Central memory CD8-positive, alpha-beta T cell (primary cell): ENCODE results near the gene GIPC2.
A peak's percentile ranks its signal among the peaks of the same experiment; 100 is the strongest.
"Not testable (repeated sequence)": the region's sequence is repeated elsewhere in the genome, so short reads cannot be mapped to it uniquely, and the experiment has no call there.

Experiments used
- ATAC-seq: fragments of 150-1000 bp; cut with Tn5 transposase; replicated peaks from 2 replicates; pipeline ENCODE4 v1.10.0; 2022; ENCODE audit warnings: mild to moderate bottlenecking, moderate FRiP score, moderate number of reproducible peaks; ENCODE audit not compliant: poor library complexity, severe bottlenecking; ENCODE audit errors: extremely low read depth
- DNase-seq, 2 donors: peaks; one replicate each; pipeline ENCODE4 v3.0.0; 2021; ENCODE audit warnings: low spot score in 2 of 2
- H3K27ac Mint-ChIP-seq: one replicate; pipeline ENCODE4 v1.8.0; 2022; ENCODE audit warnings: low read depth, mild to moderate bottlenecking, moderate library complexity, mixed read lengths
- H3K27me3 Mint-ChIP-seq: one replicate; pipeline ENCODE4 v1.8.0; 2022; ENCODE audit warnings: mixed read lengths
- H3K36me3 Mint-ChIP-seq: one replicate; pipeline ENCODE4 v1.8.0; 2022; ENCODE audit warnings: mild to moderate bottlenecking, moderate library complexity, mixed read lengths; ENCODE audit not compliant: insufficient read depth
- H3K4me1 Mint-ChIP-seq: one replicate; pipeline ENCODE4 v1.8.0; 2022; ENCODE audit warnings: mixed read lengths
- H3K4me3 Mint-ChIP-seq: one replicate; pipeline ENCODE4 v1.8.0; 2022; ENCODE audit warnings: mild to moderate bottlenecking, moderate library complexity, mixed read lengths
- H3K9me3 Mint-ChIP-seq: one replicate; pipeline ENCODE4 v1.8.0; 2022; ENCODE audit warnings: mixed read lengths

The GIPC2 gene

GRCh38 chr1:78079580-78079979 is 33.8 kb downstream of the GIPC2 start:
- peak overlapping the region; percentile 38 for H3K27ac Mint-ChIP-seq
- no peak for ATAC-seq
- no peak overlapping the region for H3K4me3 Mint-ChIP-seq
- no peaks in the 10 kb centered on the region for H3K9me3 Mint-ChIP-seq
- no peak for DNase-seq
- no peaks in the 10 kb centered on the region for H3K4me1 Mint-ChIP-seq
- H3K36me3 Mint-ChIP-seq = peaks cover 2% of the 10 kb centered on the region
- H3K27me3 Mint-ChIP-seq = no peaks in the 10 kb centered on the region

GRCh38 chr1:78080767-78081166 is 35.0 kb downstream of the GIPC2 start:
- no peaks in the 10 kb centered on the region for H3K4me1 Mint-ChIP-seq

GRCh38 chr1:78081980-78082860 is 36.5 kb downstream of the GIPC2 start:
- no peaks in the 10 kb centered on the region for H3K4me1 Mint-ChIP-seq
- peaks cover 2% of the 10 kb centered on the region for H3K36me3 Mint-ChIP-seq
- H3K9me3 Mint-ChIP-seq = peaks cover 13% of the 10 kb centered on the region
- ATAC-seq = no peak
- H3K27ac Mint-ChIP-seq = no peak overlapping the region
- DNase-seq = no peak
- H3K27me3 Mint-ChIP-seq = peaks cover 14% of the 10 kb centered on the region
- no peak overlapping the region for H3K4me3 Mint-ChIP-seq

More at GRCh38 chr1:78080767-78081166, 35.0 kb downstream of the GIPC2 start:
- Mint-ChIP-seq H3K27me3 (peaks cover under 1% of the 10 kb centered on the region), H3K9me3 (no peaks in the 10 kb centered on the region), H3K36me3 (peaks cover 2% of the 10 kb centered on the region), H3K27ac (peak overlapping the region; percentile 49), H3K4me3 (peak overlapping the region; percentile 40)
- no peak for DNase-seq
- no peak for ATAC-seq

GRCh38 chr1:78084639-78085038 is 38.9 kb downstream of the GIPC2 start:
- not testable (repeated sequence) for H3K4me3 Mint-ChIP-seq

GRCh38 chr1:78086697-78087096 is 40.9 kb downstream of the GIPC2 start:
- H3K27ac Mint-ChIP-seq = no peak overlapping the region
- DNase-seq (no peak), ATAC-seq (no peak)
- peaks cover 28% of the 10 kb centered on the region for H3K27me3 Mint-ChIP-seq
- H3K36me3 Mint-ChIP-seq = no peaks in the 10 kb centered on the region
- H3K4me3 Mint-ChIP-seq = no peak overlapping the region
- H3K9me3 Mint-ChIP-seq = peaks cover 13% of the 10 kb centered on the region
- H3K4me1 Mint-ChIP-seq = no peaks in the 10 kb centered on the region

More at GRCh38 chr1:78084639-78085038, 38.9 kb downstream of the GIPC2 start:
- not testable (repeated sequence) for ATAC-seq, H3K27ac Mint-ChIP-seq, H3K36me3 Mint-ChIP-seq, H3K4me1 Mint-ChIP-seq, DNase-seq
- Mint-ChIP-seq H3K27me3 (peaks cover 14% of the 10 kb centered on the region), H3K9me3 (peaks cover 13% of the 10 kb centered on the region)

- Mint-ChIP-seq H3K27me3 (peaks cover 40% of the 10 kb centered on the region), H3K4me1 (no peaks in the 10 kb centered on the region), H3K9me3 (peaks cover 13% of the 10 kb centered on the region), H3K36me3 (no peaks in the 10 kb centered on the region), H3K4me3 (no peak overlapping the region), H3K27ac (no peak overlapping the region)
- ATAC-seq = no peak
- DNase-seq = no peak
Measured at GRCh38 chr1:78088015-78088414, 42.2 kb downstream of the GIPC2 start.

- Mint-ChIP-seq H3K27me3 (peaks cover 40% of the 10 kb centered on the region), H3K36me3 (no peaks in the 10 kb centered on the region), H3K27ac (no peak overlapping the region), H3K4me3 (no peak overlapping the region), H3K9me3 (peaks cover 13% of the 10 kb centered on the region), H3K4me1 (no peaks in the 10 kb centered on the region)
- no peak for DNase-seq
- no peak for ATAC-seq
Measured at GRCh38 chr1:78088486-78088885, 42.7 kb downstream of the GIPC2 start.

GRCh38 chr1:78089010-78089409 is 43.2 kb downstream of the GIPC2 start:
- Mint-ChIP-seq H3K9me3 (peaks cover 13% of the 10 kb centered on the region), H3K4me1 (no peaks in the 10 kb centered on the region), H3K4me3 (no peak overlapping the region), H3K36me3 (no peaks in the 10 kb centered on the region), H3K27ac (no peak overlapping the region), H3K27me3 (peaks cover 40% of the 10 kb centered on the region)
- no peak for DNase-seq
- ATAC-seq = no peak

GRCh38 chr1:78090472-78091133 is 44.8 kb downstream of the GIPC2 start:
- no peaks in the 10 kb centered on the region for H3K4me1 Mint-ChIP-seq
- ATAC-seq = no peak
- H3K9me3 Mint-ChIP-seq = peaks cover 13% of the 10 kb centered on the region
- H3K36me3 Mint-ChIP-seq = no peaks in the 10 kb centered on the region
- no peak for DNase-seq
- no peak overlapping the region for H3K4me3 Mint-ChIP-seq
- H3K27ac Mint-ChIP-seq = no peak overlapping the region
- H3K27me3 Mint-ChIP-seq = peaks cover 40% of the 10 kb centered on the region

- peaks cover 34% of the 10 kb centered on the region for H3K27me3 Mint-ChIP-seq
- H3K36me3 Mint-ChIP-seq = no peaks in the 10 kb centered on the region
- H3K27ac Mint-ChIP-seq = no peak overlapping the region
- H3K4me3 Mint-ChIP-seq = no peak overlapping the region
- DNase-seq (no peak), ATAC-seq (no peak)
- no peaks in the 10 kb centered on the region for H3K4me1 Mint-ChIP-seq
- H3K9me3 Mint-ChIP-seq = peaks cover 8% of the 10 kb centered on the region
Measured at GRCh38 chr1:78091215-78091813, 45.5 kb downstream of the GIPC2 start.

GRCh38 chr1:78091886-78092285 is 46.1 kb downstream of the GIPC2 start:
- Mint-ChIP-seq H3K27me3 (peaks cover 28% of the 10 kb centered on the region), H3K36me3 (no peaks in the 10 kb centered on the region), H3K4me1 (no peaks in the 10 kb centered on the region), H3K9me3 (peaks cover 2% of the 10 kb centered on the region), H3K4me3 (no peak overlapping the region), H3K27ac (no peak overlapping the region)
- ATAC-seq = no peak
- no peak for DNase-seq

GRCh38 chr1:78092643-78093042 is 46.9 kb downstream of the GIPC2 start:
- H3K4me1 Mint-ChIP-seq = no peaks in the 10 kb centered on the region
- ATAC-seq = no peak
- no peaks in the 10 kb centered on the region for H3K36me3 Mint-ChIP-seq
- no peak overlapping the region for H3K4me3 Mint-ChIP-seq
- H3K27ac Mint-ChIP-seq = no peak overlapping the region
- no peak for DNase-seq
- H3K9me3 Mint-ChIP-seq = no peaks in the 10 kb centered on the region
- H3K27me3 Mint-ChIP-seq = peaks cover 27% of the 10 kb centered on the region
